Aorta (tissue), 5 donors: ENCODE results near the gene USP31. TPM values are rescaled to one million over a fixed set of nuclear protein-coding genes. Genes with fewer than 3 reads are reported as not detected.
A peak's percentile ranks its signal among the peaks of the same experiment; 100 is the strongest.

Experiments used
- ATAC-seq: fragments of 200-7000 bp; cut with Tn5 transposase; one replicate; pipeline ENCODE4 v1.9.1; 2022; ENCODE audit warnings: moderate library complexity; ENCODE audit not compliant: low FRiP score
- DNase-seq, 2 donors: peaks; one replicate each; pipeline ENCODE4 v3.0.0-alpha.2; 2020
- H3K27ac ChIP-seq, 2 donors: one replicate each; pipeline ENCODE4 v1.5.1; 2013; ENCODE audit warnings: low read length in 2 of 2, mild to moderate bottlenecking in 2 of 2, moderate library complexity in 2 of 2, control low read depth in 1 of 2, inconsistent platforms in 1 of 2, low read depth in 1 of 2
- H3K27me3 ChIP-seq, 2 donors: one replicate each; pipeline ENCODE4 v1.6.1; 2013; ENCODE audit warnings: control low read depth in 1 of 2, low read length in 1 of 2, mild to moderate bottlenecking in 1 of 2, moderate library complexity in 1 of 2; ENCODE audit not compliant: insufficient read depth in 2 of 2, control insufficient read depth in 1 of 2
- H3K36me3 ChIP-seq, 2 donors: one replicate each; pipeline ENCODE4 v1.6.1; 2013; ENCODE audit warnings: control low read depth in 1 of 2, low read length in 1 of 2, mild to moderate bottlenecking in 1 of 2; ENCODE audit not compliant: insufficient read depth in 2 of 2, control insufficient read depth in 1 of 2
- H3K4me1 ChIP-seq, 2 donors: one replicate each; pipeline ENCODE4 v1.6.1; 2013; ENCODE audit warnings: low read length in 2 of 2, control low read depth in 1 of 2, mild to moderate bottlenecking in 1 of 2, moderate library complexity in 1 of 2; ENCODE audit not compliant: insufficient read depth in 2 of 2, control insufficient read depth in 1 of 2
- H3K4me3 ChIP-seq, 2 donors: one replicate each; pipeline ENCODE4 v1.5.1; 2013; ENCODE audit warnings: low read length in 2 of 2, control low read depth in 1 of 2, mild to moderate bottlenecking in 1 of 2
- H3K9me3 ChIP-seq: one replicate; pipeline ENCODE4 v1.6.1; 2013; ENCODE audit warnings: mild to moderate bottlenecking, low read length; ENCODE audit not compliant: control insufficient read depth
- WGBS, 2 donors: extraction: QIAGEN DNeasy Blood & Tissue Kit; methylation state at CpG; one replicate each; pipeline ENCODE4 v1.1.7; 2013; 5-methylcytosine and 5-hydroxymethylcytosine counted together
- intact Hi-C, 2 donors: fragments of 100-400 bp; cut with DNase I; formaldehyde crosslinking; loops; one replicate each; pipeline versions ENCODE4 v1.14.2 to v1.15.0; 2022
- polyA plus RNA-seq, 2 donors: library from polyadenylated mRNA; stranded (reverse); fragments of 200-250 nt; gene quantifications; one replicate each; pipeline ENCODE4 v1.2.3, GENCODE V29; 2013
- total RNA-seq, 2 donors: library from RNA; stranded (reverse); fragmentation: NEBNext Ultra II Directional; extraction: Animal tissue kit (Norgen Biotek cat#: 25700); gene quantifications; one replicate each; pipeline ENCODE4 v1.2.1, GENCODE V29; 2021
- donor health status: healthy with polysubstance abuse.
- donor health status: Bipolar disorder and iron deficiency.
- donor health status: DM: no; HTN: no; CAD: no.
- donor health status: DM: no; HTN: no; CAD: no.
- donor health status: DM: yes; HTN: yes; CAD: no.

Gene USP31
- total and polyA plus RNA-seq, 4 donors = 1.4 to 24.6 (median 11.1) TPM

GRCh38 chr16:23132775-23133463 lies 16.3 kb downstream of the USP31 start:
- H3K9me3 ChIP-seq = peaks cover 1% of the 10 kb centered on the region
- peak overlapping the region in 1 of 2 donors; percentile 24 for H3K4me3 ChIP-seq
- H3K27ac ChIP-seq = peak overlapping the region; percentile 39 to 98
- ATAC-seq (peak; percentile 60), DNase-seq (peak in 1 of 2 donors; percentile 79)
- H3K4me1 ChIP-seq = peaks cover 5 to 6% of the 10 kb centered on the region in 2 donors
- H3K27me3 ChIP-seq = no peaks in the 10 kb centered on the region
- WGBS, 2 donors = 10 to 32% methylated on average over 11 of the region's 11 CpGs
- H3K36me3 ChIP-seq = no peaks in the 10 kb centered on the region
- intact Hi-C loops = no loop called here

- no peaks in the 10 kb centered on the region for H3K27me3 ChIP-seq
- peaks cover 5 to 6% of the 10 kb centered on the region in 2 donors for H3K4me1 ChIP-seq
- 9 to 41% methylated on average over 7 of the region's 7 CpGs for WGBS, 2 donors
These were observed 17.2 kb downstream of the USP31 start for GRCh38 chr16:23131931-23132621.

GRCh38 chr16:23131436-23131835 lies 17.8 kb downstream of the USP31 start:
- Histone ChIP-seq H3K27me3 (no peaks in the 10 kb centered on the region), H3K4me1 (peaks cover 5 to 6% of the 10 kb centered on the region in 2 donors), H3K4me3 (no peak overlapping the region), H3K9me3 (no peaks in the 10 kb centered on the region), H3K27ac (peak overlapping the region; percentile 40 to 82), H3K36me3 (no peaks in the 10 kb centered on the region)
- WGBS, 2 donors = 42 to 69% methylated on average over 1 of the region's 1 CpG
- intact Hi-C loops = no loop called here
- DNase-seq = no peak
- no peak for ATAC-seq

More at GRCh38 chr16:23131931-23132621, 17.2 kb downstream of the USP31 start:
- no peak for DNase-seq
- intact Hi-C loops = no loop called here
- H3K9me3 ChIP-seq = peaks cover 1% of the 10 kb centered on the region
- H3K27ac ChIP-seq = peak overlapping the region; percentile 36 to 82
- no peaks in the 10 kb centered on the region for H3K36me3 ChIP-seq
- peak; percentile 87 for ATAC-seq
- H3K4me3 ChIP-seq = peak overlapping the region in 1 of 2 donors; percentile 18

GRCh38 chr16:23131036-23131435 lies 18.2 kb downstream of the USP31 start:
- H3K36me3 ChIP-seq = no peaks in the 10 kb centered on the region
- no peak overlapping the region for H3K4me3 ChIP-seq
- 21 to 38% methylated on average over 3 of the region's 3 CpGs for WGBS, 2 donors
- no peaks in the 10 kb centered on the region for H3K27me3 ChIP-seq
- H3K27ac ChIP-seq = no peak overlapping the region
- peaks cover 5 to 6% of the 10 kb centered on the region in 2 donors for H3K4me1 ChIP-seq
- intact Hi-C loops = no loop called here
- no peak for ATAC-seq
- H3K9me3 ChIP-seq = no peaks in the 10 kb centered on the region
- no peak for DNase-seq

GRCh38 chr16:23129686-23130085 lies 19.6 kb downstream of the USP31 start:
- Histone ChIP-seq H3K36me3 (no peaks in the 10 kb centered on the region), H3K4me1 (peaks cover 6 to 11% of the 10 kb centered on the region in 2 donors), H3K27ac (peak overlapping the region in 1 of 2 donors; percentile 43), H3K9me3 (no peaks in the 10 kb centered on the region), H3K27me3 (no peaks in the 10 kb centered on the region), H3K4me3 (no peak overlapping the region)
- no peak for DNase-seq
- intact Hi-C loops = no loop called here
- WGBS, 2 donors = 50 to 53% methylated on average over 1 of the region's 1 CpG
- no peak for ATAC-seq

- WGBS, 2 donors = 64 to 66% methylated on average over 5 of the region's 5 CpGs
- Histone ChIP-seq H3K27me3 (no peaks in the 10 kb centered on the region), H3K9me3 (no peaks in the 10 kb centered on the region), H3K4me3 (no peak overlapping the region), H3K27ac (no peak overlapping the region), H3K36me3 (no peaks in the 10 kb centered on the region), H3K4me1 (peaks cover 6 to 11% of the 10 kb centered on the region in 2 donors)
- ATAC-seq (no peak), DNase-seq (no peak)
- intact Hi-C loops = no loop called here
These were observed 21.2 kb downstream of the USP31 start for GRCh38 chr16:23128056-23128455.

GRCh38 chr16:23125277-23125676 lies 24.0 kb downstream of the USP31 start:
- 50 to 53% methylated on average over 2 of the region's 2 CpGs for WGBS, 2 donors
- no peak for DNase-seq
- no peaks in the 10 kb centered on the region for H3K36me3 ChIP-seq
- peaks cover 10 to 11% of the 10 kb centered on the region in 2 donors for H3K4me1 ChIP-seq
- H3K4me3 ChIP-seq = no peak overlapping the region
- H3K27ac ChIP-seq = no peak overlapping the region
- intact Hi-C loops = no loop called here
- no peaks in the 10 kb centered on the region for H3K27me3 ChIP-seq
- no peaks in the 10 kb centered on the region for H3K9me3 ChIP-seq
- no peak for ATAC-seq

GRCh38 chr16:23124315-23124714 lies 24.9 kb downstream of the USP31 start:
- H3K27me3 ChIP-seq = no peaks in the 10 kb centered on the region
- no peak overlapping the region for H3K4me3 ChIP-seq

GRCh38 chr16:23122144-23122543 lies 27.1 kb downstream of the USP31 start:
- H3K4me3 ChIP-seq = no peak overlapping the region

More at GRCh38 chr16:23124315-23124714, 24.9 kb downstream of the USP31 start:
- Histone ChIP-seq H3K4me1 (peaks cover 11 to 14% of the 10 kb centered on the region in 2 donors), H3K36me3 (no peaks in the 10 kb centered on the region), H3K27ac (no peak overlapping the region), H3K9me3 (no peaks in the 10 kb centered on the region)
- intact Hi-C loops = no loop called here
- 45 to 46% methylated on average over 8 of the region's 8 CpGs for WGBS, 2 donors
- DNase-seq = no peak
- peak; percentile 58 for ATAC-seq

More at GRCh38 chr16:23122144-23122543, 27.1 kb downstream of the USP31 start:
- intact Hi-C loops = no loop called here
- H3K27ac ChIP-seq = no peak overlapping the region
- ATAC-seq (no peak), DNase-seq (no peak)
- H3K27me3 ChIP-seq = no peaks in the 10 kb centered on the region
- WGBS, 2 donors = 72 to 85% methylated on average over 5 of the region's 5 CpGs
- no peaks in the 10 kb centered on the region for H3K36me3 ChIP-seq
- H3K9me3 ChIP-seq = no peaks in the 10 kb centered on the region
- peaks cover 8 to 14% of the 10 kb centered on the region in 2 donors for H3K4me1 ChIP-seq
